CD4-positive, alpha-beta T cell treated with Interleukin-2 at 100 ng/mL for 4 hours (primary cell): ENCODE data around the gene PSMB9.

Experiments
- DNase-seq: peaks from one replicate; pipeline ENCODE4 v3.0.0-alpha.2; 2020; ENCODE audit warnings: low spot score

The PSMB9 gene

DNA sequence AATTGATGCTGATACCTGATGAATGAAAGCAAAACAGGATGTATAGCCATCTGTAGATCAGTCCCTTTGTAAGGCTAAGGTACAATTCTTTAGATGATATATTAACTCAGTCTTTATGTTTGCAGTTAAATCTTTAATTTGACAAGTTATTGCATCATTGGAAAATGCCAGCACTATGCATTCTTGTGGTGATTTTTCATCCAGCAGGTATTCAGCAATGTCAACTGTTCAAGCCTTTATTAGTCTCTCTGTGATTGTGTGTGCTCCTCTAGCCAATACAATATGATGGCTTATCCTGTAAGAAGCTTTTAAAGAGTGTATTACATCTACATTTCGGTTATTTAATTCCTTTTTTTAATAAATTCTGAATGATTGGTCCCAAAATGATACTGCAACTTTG lies 52.5 kb downstream of the PSMB9 start:
- no peak for DNase-seq

GRCh38 chr6:32908897-32909296 lies 54.9 kb downstream of the PSMB9 start:
- no peak for DNase-seq
